Left ventricle myocardium superior (tissue), 1 donor: Measurements from ENCODE around the gene CFH. TPM values are rescaled to one million over a fixed set of nuclear protein-coding genes. Genes with fewer than 3 reads are reported as not detected.
A peak's percentile ranks its signal among the peaks of the same experiment; 100 is the strongest.
"Not testable (repeated sequence)": the region's sequence is repeated elsewhere in the genome, so short reads cannot be mapped to it uniquely, and the experiment has no call there.

Source experiments
- ATAC-seq: fragments of 200-7000 bp; cut with Tn5 transposase; one replicate; pipeline ENCODE4 v1.9.1; 2020; ENCODE audit warnings: mild to moderate bottlenecking, moderate library complexity
- DNase-seq: peaks from one replicate; pipeline ENCODE4 v3.0.0-alpha.2; 2020
- intact Hi-C: fragments of 100-400 bp; cut with micrococcal nuclease; formaldehyde crosslinking; loops from one replicate; pipeline ENCODE4 v1.11.0; 2022
- long read RNA-seq: library from polyadenylated mRNA; unstranded; transcript quantifications from one replicate; pipeline ENCODE4 v2.0.0, GENCODE V29; 2021
- total RNA-seq: library from RNA; stranded (reverse); fragmentation: NEBNext Ultra II Directional; extraction: Animal tissue kit (Norgen Biotek cat#: 25700); gene quantifications from one replicate; pipeline ENCODE4 v1.2.1, GENCODE V29; 2021
- donor health status: DM: no; HTN: yes; CAD: no; lungs with severe emphysema.

CFH gene
- 27.8 TPM for total RNA-seq
- long read RNA-seq, full-length matches to known transcripts, result 18 of 24 reads
- long read RNA-seq, partial matches to known transcripts, result 2 of 24 reads
- long read RNA-seq, other reads (novel, unspliced or antisense), result 4 of 24 reads

DNA sequence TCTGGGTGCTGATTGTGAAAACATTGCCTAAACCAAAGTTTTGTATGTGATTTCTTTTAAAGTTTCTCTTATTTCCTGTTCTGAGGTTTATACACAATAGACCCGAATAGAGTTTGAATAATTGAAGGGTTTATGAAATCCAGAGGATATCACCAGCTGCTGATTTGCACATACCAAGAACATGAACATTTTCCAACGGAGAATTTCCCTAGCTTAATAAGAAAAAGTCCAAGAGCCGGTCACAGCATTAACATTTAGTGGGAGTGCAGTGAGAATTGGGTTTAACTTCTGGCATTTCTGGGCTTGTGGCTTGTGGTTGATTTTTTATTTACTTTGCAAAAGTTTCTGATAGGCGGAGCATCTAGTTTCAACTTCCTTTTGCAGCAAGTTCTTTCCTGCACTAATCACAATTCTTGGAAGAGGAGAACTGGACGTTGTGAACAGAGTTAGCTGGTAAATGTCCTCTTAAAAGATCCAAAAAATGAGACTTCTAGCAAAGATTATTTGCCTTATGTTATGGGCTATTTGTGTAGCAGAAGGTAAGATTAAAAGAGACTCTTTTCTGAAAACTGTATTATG, at the start of gene CFH:
TSS of gene CFH (plus strand) at position 407 of the 579 bp plus-strand sequence. CDS start at position 482, 75 bp downstream.
- DNase-seq (no peak), ATAC-seq (peak; percentile 66)
- intact Hi-C loops, result no loop called here

DNA sequence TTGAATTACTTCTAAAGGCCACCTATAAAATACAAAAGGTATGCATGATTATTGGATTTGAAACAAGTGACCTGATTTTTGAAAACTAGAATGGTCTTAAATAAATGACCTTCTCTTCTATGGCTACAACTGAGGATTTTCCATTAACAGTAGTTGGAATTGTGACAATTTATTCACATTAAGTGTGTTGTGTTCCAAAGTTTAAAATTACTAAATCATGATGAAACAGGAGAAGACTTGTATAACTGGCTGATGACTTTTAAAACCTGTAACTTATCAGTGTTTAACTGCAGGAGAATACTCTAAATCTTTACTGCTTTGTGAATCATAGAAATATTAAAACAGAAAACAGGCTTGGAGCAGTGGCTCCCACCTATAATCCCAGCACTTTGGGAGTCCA, 48.2 kb upstream of the CFH start:
- DNase-seq (no peak), ATAC-seq (no peak)
- intact Hi-C loops, result no loop called here

DNA sequence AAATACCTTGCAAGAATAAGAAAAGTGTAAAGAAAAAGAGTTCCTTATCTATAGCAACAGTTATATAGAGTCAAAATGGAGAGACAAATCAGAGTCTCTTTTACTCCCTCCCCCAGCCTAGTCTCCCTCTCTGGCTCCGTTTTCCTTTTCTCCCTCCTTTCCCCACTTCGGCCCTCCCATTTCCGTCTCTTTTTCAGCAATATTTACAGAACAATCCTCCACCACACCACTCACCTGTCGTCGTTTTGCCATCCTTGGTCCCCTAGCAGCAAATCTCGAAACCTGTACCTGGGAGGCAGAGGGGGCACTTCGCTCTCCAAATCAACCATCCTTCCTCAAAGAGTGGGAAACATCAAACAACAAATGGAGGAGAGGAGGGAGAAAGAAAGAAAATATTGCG, 43.9 kb upstream of the CFH start:
- ATAC-seq (peak; percentile 41), DNase-seq (no peak)
- intact Hi-C loops, result no loop called here

DNA sequence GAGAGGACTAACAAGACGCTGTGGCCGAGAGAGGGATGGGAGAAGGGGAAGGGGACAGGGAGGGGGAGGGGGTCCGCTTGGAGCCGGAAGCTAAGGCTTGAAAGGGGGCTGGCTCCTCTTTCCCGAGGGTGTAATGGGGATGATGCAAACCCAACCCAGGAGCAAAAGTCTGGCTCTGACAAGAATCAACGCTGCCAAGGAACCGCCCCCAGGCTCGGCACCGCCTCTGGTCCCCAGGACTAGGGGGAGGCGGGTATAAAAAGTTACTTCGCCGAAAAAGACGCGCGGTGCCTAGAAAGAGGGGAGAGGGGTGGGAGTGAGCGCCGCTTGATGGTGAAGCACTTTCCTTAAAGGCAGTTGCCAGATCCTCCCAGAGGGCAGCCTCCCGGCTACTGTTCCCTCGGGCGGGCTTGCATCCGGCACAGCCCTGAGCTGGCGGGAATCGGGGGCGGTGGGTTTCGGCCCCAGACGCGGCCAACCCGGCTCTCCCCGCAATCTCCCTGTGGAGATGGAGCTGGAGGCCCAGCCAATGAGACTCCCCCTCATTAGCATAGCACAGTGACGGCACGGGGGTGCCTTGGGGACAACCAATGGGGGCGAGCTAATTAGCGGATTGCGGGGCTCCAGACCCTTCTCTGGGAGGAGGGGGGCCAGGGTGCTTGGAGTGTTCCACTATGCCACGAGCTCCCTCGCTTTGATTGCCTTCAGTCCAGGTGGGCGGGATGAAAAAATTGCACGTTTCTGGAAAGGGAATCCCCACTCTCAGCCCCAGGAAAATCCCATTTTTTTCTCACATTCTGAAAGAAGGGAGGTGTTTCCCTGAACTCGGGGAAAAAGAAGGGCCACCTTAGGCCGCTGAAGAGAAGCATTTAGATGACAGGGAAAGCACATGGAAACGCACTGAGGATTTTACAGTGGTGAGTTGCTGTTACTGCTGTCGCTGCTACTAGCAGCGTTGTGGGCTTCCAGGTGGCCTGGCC, 43.2 kb upstream of the CFH start, which contains the start of gene KCNT2:
TSS of gene KCNT2 (minus strand) at position 51 of the 980 bp plus-strand sequence. CDS start 131 bp downstream, outside the sequence.
- intact Hi-C loops, result no loop called here
- ATAC-seq, result peak; percentile 89

DNA sequence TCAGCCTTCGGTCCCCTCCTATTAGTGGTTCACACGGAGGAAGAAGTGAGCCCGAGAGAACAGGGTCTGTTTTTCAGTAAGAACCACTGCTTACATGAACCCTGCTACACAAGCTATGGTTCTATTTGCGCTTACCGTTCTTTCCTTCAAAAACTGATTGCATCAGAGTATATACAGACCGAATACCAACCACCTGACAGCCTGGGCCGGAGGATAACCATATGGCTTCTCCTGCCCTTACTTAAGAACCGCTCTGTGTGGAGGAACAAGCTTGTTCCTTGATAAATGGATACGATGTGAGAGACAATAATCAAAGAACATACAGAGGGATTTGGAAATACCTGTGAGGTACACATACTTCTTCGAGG, 42.5 kb upstream of the CFH start:
- ATAC-seq, result no peak
- no peak for DNase-seq
- intact Hi-C loops, result no loop called here

More for the DNA sequence above, 43.2 kb upstream of the CFH start, which contains the start of gene KCNT2:
- DNase-seq, result peak; percentile 77

DNA sequence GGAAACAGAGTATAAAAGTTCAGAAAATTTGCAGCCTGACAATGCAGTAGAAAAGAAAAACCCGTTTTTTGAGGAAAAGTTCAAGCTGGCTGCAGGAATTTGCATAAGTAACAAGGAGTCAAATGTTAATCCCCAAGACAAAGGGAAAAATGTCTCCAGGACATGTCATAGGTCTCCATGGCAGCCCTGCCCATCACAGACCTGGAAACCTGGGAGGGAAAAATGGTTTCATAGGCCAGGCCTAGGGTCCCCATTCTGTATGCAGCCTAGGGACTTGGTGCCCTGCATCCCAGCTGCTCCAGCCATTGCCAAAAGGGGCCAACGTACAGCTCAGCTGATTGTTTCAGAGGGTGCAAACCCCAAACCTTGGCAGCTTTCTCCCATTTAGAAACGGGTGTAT, 40.0 kb upstream of the CFH start:
- no peak for ATAC-seq
- intact Hi-C loops, result no loop called here
- DNase-seq, result peak; percentile 9

DNA sequence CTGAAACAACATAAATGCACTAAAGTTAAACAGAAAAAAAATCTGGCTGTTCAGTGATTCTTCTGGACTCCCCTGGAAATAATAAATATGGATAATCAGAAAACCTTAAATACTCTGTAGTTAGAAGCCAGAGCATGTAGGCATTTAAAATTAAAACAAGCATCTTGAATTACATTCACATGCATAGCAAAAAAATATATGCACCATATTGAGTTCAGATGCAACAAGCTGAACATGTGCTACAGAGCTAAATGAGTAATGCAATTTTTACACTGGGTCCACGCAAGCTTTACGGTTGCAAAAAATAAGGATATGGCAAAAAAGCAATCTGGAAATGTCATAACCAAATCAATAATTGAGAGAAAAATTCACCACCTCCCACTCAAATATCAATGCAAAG, 32.1 kb upstream of the CFH start:
- ATAC-seq (no peak), DNase-seq (no peak)
- intact Hi-C loops, result no loop called here

DNA sequence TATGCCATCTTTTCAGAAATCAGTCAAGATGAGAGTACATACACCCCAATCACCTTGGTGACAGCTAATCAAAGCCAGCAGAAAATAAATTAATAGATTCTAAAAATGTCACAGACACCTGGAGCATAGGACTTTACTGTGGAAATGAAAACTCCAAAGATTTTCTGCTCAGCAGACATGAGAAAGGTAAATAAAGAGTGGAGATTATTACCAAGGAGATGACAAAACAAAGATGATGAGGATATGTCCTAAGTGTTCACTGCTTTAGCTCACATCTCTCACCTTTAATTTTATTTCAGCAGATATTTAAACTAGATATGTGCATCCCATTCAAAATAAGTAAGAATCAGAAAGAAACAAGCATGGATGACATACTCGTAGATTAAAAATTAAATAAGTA, 28.8 kb upstream of the CFH start:
- no peak for ATAC-seq
- DNase-seq, result no peak
- intact Hi-C loops, result no loop called here

DNA sequence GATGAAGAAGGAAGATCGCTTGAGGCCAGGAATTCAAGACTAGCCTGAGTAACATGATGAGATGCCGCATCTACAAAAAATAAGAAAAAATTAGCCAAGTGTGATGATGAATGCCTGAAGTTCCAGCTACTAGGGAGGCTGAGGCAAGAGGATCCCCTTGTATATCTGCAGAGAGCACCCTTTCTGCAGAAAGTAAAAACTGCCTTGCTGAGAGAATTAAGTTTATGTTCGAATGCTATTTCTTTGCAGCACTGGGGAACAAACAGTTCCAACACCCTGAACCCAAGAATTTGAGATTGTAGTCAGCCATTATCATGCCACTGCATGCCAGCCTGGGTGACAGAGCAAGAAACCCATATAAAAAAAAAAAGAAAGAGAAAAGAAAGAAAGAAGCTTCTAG, 23.0 kb upstream of the CFH start:
- ATAC-seq, result no peak
- intact Hi-C loops, result no loop called here
- DNase-seq, result no peak

DNA sequence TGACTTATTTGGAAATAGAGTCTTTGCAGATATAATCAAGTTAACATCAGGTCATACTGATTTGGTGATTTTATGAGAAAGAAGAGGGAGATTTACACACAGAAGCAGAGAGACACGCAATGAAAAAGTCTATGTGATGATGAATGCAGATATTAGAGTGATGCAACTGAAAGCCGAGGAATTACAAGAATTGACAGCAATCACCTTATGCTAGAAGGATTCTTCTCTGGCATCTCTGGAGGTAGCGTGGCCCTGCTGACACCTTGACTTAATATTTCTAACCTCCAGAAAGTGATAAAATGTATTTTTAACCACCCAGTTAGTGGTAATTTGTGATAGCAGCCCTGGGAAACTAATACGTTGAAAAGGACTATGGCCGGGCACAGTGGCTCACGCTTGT, 14.2 kb upstream of the CFH start:
- DNase-seq, result no peak
- ATAC-seq, result no peak
- intact Hi-C loops, result no loop called here

DNA sequence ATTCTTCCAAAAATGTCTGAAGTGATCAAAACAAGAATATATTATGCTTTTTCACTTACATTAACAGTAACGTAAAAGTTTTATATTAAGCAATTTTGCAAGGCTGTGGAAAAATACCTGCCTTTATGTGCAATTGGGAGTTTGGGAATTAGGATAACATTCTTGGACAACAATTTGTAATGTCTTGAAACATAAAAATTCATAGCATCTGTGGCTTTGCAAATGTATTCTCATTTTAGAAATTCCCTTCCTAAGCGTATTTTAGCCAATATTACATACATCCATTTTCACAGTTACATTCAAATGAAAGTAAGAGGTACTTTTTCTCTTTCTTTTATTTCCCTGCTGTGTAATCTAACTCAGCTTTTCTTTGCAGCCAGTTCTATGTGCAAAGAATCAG, 13.4 kb upstream of the CFH start:
- ATAC-seq, result no peak
- intact Hi-C loops, result no loop called here
- no peak for DNase-seq

DNA sequence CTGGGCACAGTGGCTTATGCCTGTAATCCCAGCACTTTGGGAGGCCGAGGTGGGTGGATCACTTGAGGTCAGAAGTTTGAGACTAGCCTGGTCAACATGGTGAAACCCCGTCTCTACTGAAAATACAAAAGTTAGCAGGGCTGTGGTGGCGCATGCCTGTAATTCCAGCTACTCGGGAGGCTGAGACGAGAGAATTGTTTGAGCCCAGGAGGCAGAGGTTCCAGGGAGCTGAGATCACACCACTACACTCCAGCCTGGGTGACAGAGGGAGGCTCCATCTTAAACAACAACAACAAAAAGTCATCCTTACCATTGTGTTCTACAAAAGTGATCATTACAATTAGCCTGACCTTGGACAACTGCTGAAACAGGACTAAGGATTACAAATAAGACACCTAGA, 12.6 kb upstream of the CFH start:
- DNase-seq, intact Hi-C loops, ATAC-seq: not testable (repeated sequence)

DNA sequence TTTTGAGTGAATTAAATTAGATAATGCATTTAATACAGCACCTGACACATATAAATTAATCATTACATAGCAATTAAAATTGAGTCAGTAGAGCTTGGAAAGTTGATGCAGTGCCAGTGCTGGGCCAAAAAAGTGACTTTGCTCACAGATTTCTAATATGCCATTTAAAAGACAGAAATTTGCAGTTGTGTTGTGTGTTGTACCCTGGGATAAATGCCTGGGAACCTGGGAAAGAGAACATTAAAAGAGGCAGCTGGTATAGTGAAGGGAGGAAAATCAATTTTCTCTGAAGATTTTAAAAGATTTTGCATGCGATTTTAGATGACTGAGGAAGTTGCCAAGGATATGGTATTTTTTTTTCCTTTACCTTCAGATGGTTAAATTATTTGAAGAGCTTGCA, 10.9 kb upstream of the CFH start:
- ATAC-seq, result no peak
- intact Hi-C loops, result no loop called here

DNA sequence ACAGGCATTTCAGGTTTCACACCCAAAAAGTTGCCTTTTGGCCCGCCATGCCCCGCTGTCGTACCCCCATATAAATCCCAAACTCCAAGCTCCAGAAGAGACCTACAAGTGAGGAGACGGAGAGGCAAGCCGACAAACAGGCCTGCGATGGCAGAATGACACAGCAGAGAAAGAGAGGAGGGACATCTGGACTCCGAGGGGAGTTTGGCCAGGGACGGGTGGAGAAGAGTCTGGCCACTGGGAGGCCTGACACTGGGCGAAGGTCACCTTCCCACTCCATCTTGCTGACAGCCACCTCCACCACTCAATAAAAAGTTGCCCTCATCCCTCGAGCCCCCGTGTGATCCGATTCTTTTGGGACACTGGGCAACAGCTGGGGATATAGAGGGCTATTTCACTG, 1.9 kb upstream of the CFH start:
- no peak for DNase-seq
- ATAC-seq, result no peak
- intact Hi-C loops, result no loop called here

More for the DNA sequence above, 10.9 kb upstream of the CFH start:
- DNase-seq, result no peak

DNA sequence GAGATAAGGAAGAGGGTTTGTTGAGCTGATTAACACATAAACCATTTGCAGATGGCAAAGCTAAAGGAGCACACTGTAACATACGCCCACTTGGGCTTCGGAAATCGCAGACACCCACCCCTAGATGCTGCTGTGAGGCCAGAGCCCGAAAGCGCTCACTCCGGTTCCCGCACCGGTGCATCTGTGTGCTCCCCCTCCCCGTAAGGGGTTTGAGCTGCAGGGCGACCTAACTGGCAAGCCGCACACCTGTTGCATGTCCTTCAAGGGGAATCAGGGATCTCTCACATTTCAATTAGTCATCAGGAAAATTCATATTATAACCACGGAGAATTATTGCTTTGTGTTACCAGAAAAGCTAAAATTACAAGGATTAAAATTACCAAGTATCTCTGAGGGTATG, 1.4 kb upstream of the CFH start:
- intact Hi-C loops, result no loop called here
- DNase-seq (no peak), ATAC-seq (no peak)

DNA sequence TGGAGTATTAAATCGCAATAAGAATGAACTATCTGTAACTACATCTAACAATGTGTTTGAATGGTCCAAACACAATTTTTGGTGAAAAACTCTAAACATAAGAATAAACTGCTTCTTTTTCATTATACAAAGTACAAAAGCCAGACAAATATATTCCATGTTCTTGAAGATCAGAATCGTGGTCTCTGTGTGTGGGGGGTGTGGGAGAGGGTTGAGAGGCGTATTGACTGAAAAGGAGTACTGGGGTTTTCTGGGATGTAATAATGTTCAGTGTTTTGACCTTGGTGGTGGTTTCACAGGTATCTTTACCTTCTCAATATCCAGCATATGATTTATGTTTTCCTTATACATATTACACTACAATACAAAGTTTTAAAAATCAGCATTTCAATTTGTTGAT, 764 bp upstream of the CFH start:
- no peak for DNase-seq
- intact Hi-C loops, result no loop called here
- no peak for ATAC-seq

DNA sequence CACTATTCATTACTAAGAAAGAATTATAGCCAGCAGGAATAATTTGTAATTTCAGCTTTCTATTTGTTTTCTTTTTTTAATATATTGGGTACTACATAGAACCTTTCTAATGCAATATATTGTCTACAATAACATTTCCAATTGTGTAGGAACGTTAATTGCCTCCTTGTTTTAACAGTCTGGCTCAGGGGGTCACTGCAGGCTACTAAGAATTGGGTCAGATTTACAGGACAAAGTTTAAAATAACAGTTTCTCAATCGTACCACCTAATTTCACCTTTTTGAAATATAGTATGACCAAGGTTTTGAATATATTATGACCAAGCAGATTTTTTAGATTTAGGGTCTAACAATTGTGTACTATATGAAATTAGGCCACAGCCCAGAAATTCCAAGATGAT, 2.4 kb downstream of the CFH start:
- no peak for DNase-seq
- intact Hi-C loops, result no loop called here
- no peak for ATAC-seq

DNA sequence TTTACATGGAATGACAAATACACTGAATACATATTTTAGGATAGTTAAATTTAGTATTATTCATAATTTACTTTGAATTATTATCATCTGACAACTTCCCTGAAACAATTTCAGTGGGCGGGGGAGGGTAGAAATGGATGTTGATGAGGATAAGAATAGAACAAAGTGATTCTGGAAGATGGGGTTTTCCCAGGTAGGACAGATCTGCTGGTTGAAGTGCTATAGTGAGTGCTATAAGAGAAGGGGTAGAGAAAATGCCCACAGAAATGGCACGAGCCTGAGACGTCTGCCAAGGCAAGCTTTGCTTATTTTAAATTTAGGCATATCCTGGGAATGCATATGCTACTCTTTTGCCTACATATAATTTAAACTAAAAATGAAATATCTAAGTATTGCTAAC, 3.2 kb downstream of the CFH start:
- DNase-seq (no peak), ATAC-seq (no peak)
- intact Hi-C loops, result no loop called here

DNA sequence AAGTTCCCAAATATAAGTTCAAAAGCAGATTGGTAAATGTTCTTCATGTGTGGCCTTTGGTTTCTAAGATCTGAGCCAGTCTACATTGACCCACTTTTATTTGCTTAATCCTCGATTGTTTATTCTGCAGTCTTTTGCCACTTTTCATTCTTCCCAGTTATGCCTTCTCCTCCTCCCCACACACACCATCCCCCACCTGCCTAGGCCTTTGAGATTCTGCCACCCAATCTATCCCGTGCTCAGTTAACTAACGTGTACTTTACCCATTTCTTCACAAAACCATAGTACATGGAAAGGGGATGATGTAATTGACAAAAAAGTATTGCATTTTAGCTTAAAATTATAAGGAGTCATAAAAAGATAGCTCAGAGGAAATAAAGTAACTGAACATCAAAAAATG, 3.7 kb downstream of the CFH start:
- no peak for ATAC-seq
- DNase-seq, result no peak
- intact Hi-C loops, result no loop called here

DNA sequence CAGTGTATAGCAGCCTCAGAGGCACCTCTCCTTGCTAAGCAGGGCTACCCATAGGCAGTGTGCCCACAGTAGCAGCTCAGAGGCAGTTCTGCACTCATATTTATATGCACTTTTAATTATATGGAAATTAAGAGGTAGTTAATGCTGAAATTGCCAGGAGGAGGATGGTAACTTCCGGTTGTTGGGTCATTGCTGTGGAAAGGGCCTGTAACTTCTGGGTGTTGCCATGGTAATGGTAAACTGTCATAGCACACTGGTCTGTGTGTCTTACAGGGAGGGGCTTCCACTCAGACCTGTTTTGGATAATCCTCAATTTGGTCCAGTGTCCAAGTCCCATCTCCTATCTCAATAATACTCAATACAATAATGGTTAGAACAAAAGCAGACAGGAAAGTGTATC, 7.6 kb downstream of the CFH start:
- intact Hi-C loops, result no loop called here
- ATAC-seq, result no peak
- no peak for DNase-seq
